ENCODE measurements around the gene NUB1.

NUB1 gene

DNA sequence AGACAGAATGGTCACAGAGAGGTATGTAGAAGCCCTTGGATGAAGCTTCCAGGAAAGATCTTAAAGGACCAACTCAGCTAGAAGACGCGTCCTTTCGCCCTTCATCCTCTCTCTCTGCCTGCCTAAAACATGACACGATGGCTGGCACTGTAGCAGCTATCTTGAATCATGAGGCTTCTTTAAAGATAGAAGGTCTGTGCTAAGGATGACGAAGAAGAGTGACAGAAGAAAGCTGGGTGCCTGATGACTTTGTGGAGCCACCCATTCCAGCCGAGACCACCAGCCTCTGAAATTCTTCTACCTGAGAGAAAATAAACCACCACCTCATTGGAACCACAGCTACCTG, 42.7 kb downstream of the NUB1 start:
- no peak overlapping the region for H3K27ac ChIP-seq (replicated peaks; ENCODE audit: low read length)
- H3K14ac ChIP-seq (ENCODE audit: low read length): no peak overlapping the region
- H3K23ac ChIP-seq (ENCODE audit: low read depth, low read length, poor library complexity): no peak overlapping the region
- no peak for DNase-seq (ENCODE audit: low spot score)
- peaks cover 2% of the 10 kb centered on the region for H3K79me1 ChIP-seq (ENCODE audit: low read depth, low read length)
- H2BK5ac ChIP-seq (ENCODE audit: low read length): no peak overlapping the region
- no CpG with 5 or more reads among the region's 6 CpGs for WGBS, 2 donors (ENCODE audit: extremely low coverage in 2 of 2, insufficient read length in 2 of 2, insufficient replicate concordance in 1 of 2)
- no peak overlapping the region for H2BK12ac ChIP-seq (ENCODE audit: low read length)
- peaks cover 0 to 13% of the 10 kb centered on the region in 2 donors for H3K4me1 ChIP-seq (ENCODE audit: control insufficient read depth in 2 of 2, insufficient read depth in 1 of 2, low read depth in 1 of 2, low read length in 2 of 2)
- H3K4me2 ChIP-seq (ENCODE audit: insufficient read depth, low read length, poor library complexity, severe bottlenecking): no peak overlapping the region
- H3K4me3 ChIP-seq (ENCODE audit: low read length in 2 of 2): no peak overlapping the region
- H2AK5ac ChIP-seq (ENCODE audit: low read depth, low read length): no peak overlapping the region
- no peak overlapping the region for H2AFZ ChIP-seq (ENCODE audit: low read length)
- H3K27me3 ChIP-seq (ENCODE audit: control insufficient read depth in 3 of 3, insufficient read depth in 3 of 3, low read depth in 1 of 3, low read length in 3 of 3): peaks cover 0 to 19% (median 9%) of the 10 kb centered on the region in 3 experiments
- no peak overlapping the region for H3K9ac ChIP-seq (ENCODE audit: low read depth, low read length, poor library complexity)
- H4K8ac ChIP-seq (ENCODE audit: low read depth, low read length): no peak overlapping the region
- H4K91ac ChIP-seq (ENCODE audit: low read depth, low read length, poor library complexity): no peak overlapping the region
- peaks cover 7% of the 10 kb centered on the region in 2 donors for H3K36me3 ChIP-seq (replicated peaks in 1 of 2; ENCODE audit: control insufficient read depth in 2 of 2, insufficient read depth in 2 of 2, low read length in 2 of 2)
- no peak overlapping the region for H3K18ac ChIP-seq (ENCODE audit: low read length)
- H3K4ac ChIP-seq (ENCODE audit: low read length): no peak overlapping the region
- H3K9me3 ChIP-seq (replicated peaks in 1 of 2; ENCODE audit: control insufficient read depth in 2 of 2, insufficient read depth in 1 of 2, low read depth in 1 of 2, low read length in 2 of 2): no peaks in the 10 kb centered on the region
- no peak overlapping the region for H2BK15ac ChIP-seq (ENCODE audit: low read length)
- no peak overlapping the region for H2BK120ac ChIP-seq (ENCODE audit: low read depth, low read length)

DNA sequence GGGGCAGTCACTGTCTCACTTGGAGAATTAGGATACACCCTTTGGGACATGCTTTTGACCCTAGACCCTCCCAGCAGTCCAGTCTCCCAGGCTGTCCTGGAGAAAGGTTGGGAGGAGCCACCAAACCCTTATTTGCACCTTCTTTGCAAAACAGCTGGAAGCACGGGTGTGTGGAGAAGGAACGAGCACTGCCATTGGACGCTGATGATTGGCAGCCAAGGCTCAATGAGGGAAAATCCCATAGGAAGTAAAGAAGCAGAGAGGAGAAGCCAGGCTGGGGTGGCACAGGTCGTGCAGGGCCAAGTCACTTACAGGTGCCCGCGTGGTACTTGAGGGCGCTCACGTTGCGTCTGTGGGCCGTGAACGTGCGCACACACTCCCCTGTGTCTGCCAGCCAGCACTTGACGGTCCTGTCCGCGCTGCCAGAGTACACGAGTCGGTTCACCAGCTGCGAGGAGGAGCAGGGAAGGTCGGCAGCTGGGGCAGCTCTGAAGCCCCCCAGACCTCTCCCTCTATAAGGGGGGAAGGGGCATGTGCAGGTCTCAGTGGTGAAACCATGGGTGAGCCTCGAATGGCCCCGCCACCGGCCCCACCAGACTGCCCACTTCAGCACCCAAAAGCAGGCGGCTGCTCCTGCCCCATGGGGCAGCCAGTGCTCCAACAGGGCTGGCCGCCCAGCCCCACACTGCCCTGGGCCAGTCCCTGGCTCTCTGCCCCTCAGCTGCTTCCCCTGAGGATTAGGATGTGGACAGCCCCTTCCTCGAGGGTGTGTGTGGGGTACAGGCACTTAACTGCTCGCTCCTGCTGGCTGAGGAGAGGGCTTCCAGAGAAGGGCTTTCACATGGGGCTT, 43.4 kb downstream of the NUB1 start:
- Histone ChIP-seq H4K91ac (ENCODE audit: low read depth, low read length, poor library complexity) (no peak overlapping the region), H3K4me2 (ENCODE audit: insufficient read depth, low read length, poor library complexity, severe bottlenecking) (no peak overlapping the region), H3K9me3 (replicated peaks in 1 of 2; ENCODE audit: control insufficient read depth in 2 of 2, insufficient read depth in 1 of 2, low read depth in 1 of 2, low read length in 2 of 2) (no peaks in the 10 kb centered on the region), H4K8ac (ENCODE audit: low read depth, low read length) (no peak overlapping the region), H3K27ac (replicated peaks; ENCODE audit: low read length) (no peak overlapping the region), H3K9ac (ENCODE audit: low read depth, low read length, poor library complexity) (peak overlapping the region; percentile 40), H3K23ac (ENCODE audit: low read depth, low read length, poor library complexity) (no peak overlapping the region), H3K27me3 (ENCODE audit: control insufficient read depth in 3 of 3, insufficient read depth in 3 of 3, low read depth in 1 of 3, low read length in 3 of 3) (peaks cover 0 to 19% (median 9%) of the 10 kb centered on the region in 3 experiments), H3K18ac (ENCODE audit: low read length) (no peak overlapping the region), H3K4me3 (ENCODE audit: low read length in 2 of 2) (no peak overlapping the region), H2BK5ac (ENCODE audit: low read length) (no peak overlapping the region), H2BK120ac (ENCODE audit: low read depth, low read length) (no peak overlapping the region), H3K14ac (ENCODE audit: low read length) (no peak overlapping the region), H3K79me1 (ENCODE audit: low read depth, low read length) (peaks cover 2% of the 10 kb centered on the region), H2AK5ac (ENCODE audit: low read depth, low read length) (peak overlapping the region; percentile 1), H2BK15ac (ENCODE audit: low read length) (no peak overlapping the region), H3K36me3 (replicated peaks in 1 of 2; ENCODE audit: control insufficient read depth in 2 of 2, insufficient read depth in 2 of 2, low read length in 2 of 2) (peaks cover under 1 to 2% of the 10 kb centered on the region in 2 donors), H2BK12ac (ENCODE audit: low read length) (no peak overlapping the region), H3K4ac (ENCODE audit: low read length) (no peak overlapping the region), H3K4me1 (ENCODE audit: control insufficient read depth in 2 of 2, insufficient read depth in 1 of 2, low read depth in 1 of 2, low read length in 2 of 2) (peaks cover 0 to 13% of the 10 kb centered on the region in 2 donors), H2AFZ (ENCODE audit: low read length) (no peak overlapping the region)
- WGBS, 2 donors (ENCODE audit: extremely low coverage in 2 of 2, insufficient read length in 2 of 2, insufficient replicate concordance in 1 of 2): no CpG with 5 or more reads among the region's 26 CpGs
- DNase-seq (ENCODE audit: low spot score): no peak

DNA sequence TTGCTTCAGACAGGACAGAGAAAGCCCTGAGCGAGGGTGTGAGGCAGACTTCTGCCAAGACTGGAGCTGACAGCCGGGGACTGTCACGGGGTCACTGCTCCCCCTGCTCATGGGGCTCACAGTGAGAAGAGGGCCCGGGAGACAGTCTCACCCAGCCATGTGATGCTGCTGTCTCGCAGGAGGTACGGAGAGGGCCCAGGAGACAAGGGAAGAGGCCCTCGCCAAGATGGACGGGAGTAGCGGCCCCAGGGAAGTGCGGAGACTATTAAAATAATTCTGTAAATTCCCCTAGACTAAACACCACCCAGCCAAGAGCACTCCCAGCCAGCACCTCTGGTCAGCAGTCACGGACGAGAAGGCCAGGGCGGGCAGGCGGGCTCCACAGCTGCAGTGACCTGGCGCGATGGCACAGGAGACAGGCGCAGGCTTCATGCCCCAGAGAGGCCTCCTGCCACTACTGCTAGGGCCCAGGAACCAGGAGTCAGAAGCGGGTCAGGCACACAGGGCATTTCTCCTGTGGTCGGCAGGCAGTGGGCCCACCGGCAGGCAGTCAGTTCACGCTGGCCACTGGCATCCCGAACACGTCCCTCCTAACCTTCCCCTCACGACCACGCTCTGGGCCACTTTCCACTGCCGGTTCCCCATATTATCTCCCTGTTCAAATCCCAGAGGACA, 44.2 kb downstream of the NUB1 start:
- no peak overlapping the region for H3K4me3 ChIP-seq (ENCODE audit: low read length in 2 of 2)
- peaks cover 0 to 12% of the 10 kb centered on the region in 2 donors for H3K4me1 ChIP-seq (ENCODE audit: control insufficient read depth in 2 of 2, insufficient read depth in 1 of 2, low read depth in 1 of 2, low read length in 2 of 2)
- no peak overlapping the region for H2BK15ac ChIP-seq (ENCODE audit: low read length)
- H2AFZ ChIP-seq (ENCODE audit: low read length): no peak overlapping the region
- peak overlapping the region; percentile 38 for H3K18ac ChIP-seq (ENCODE audit: low read length)
- H2BK120ac ChIP-seq (ENCODE audit: low read depth, low read length): no peak overlapping the region
- peaks cover 5 to 6% of the 10 kb centered on the region in 2 donors for H3K36me3 ChIP-seq (replicated peaks in 1 of 2; ENCODE audit: control insufficient read depth in 2 of 2, insufficient read depth in 2 of 2, low read length in 2 of 2)
- H3K79me1 ChIP-seq (ENCODE audit: low read depth, low read length): peaks cover 2% of the 10 kb centered on the region
- H3K23ac ChIP-seq (ENCODE audit: low read depth, low read length, poor library complexity): peak overlapping the region; percentile 65
- no peak overlapping the region for H3K14ac ChIP-seq (ENCODE audit: low read length)
- peak overlapping the region; percentile 35 for H2BK5ac ChIP-seq (ENCODE audit: low read length)
- no peak overlapping the region for H2AK5ac ChIP-seq (ENCODE audit: low read depth, low read length)
- WGBS, 2 donors (ENCODE audit: extremely low coverage in 2 of 2, insufficient read length in 2 of 2, insufficient replicate concordance in 1 of 2): no CpG with 5 or more reads among the region's 26 CpGs
- H3K4ac ChIP-seq (ENCODE audit: low read length): no peak overlapping the region
- no peak for DNase-seq (ENCODE audit: low spot score)
- H2BK12ac ChIP-seq (ENCODE audit: low read length): no peak overlapping the region
- H3K9me3 ChIP-seq (replicated peaks in 1 of 2; ENCODE audit: control insufficient read depth in 2 of 2, insufficient read depth in 1 of 2, low read depth in 1 of 2, low read length in 2 of 2): no peaks in the 10 kb centered on the region
- no peak overlapping the region for H3K4me2 ChIP-seq (ENCODE audit: insufficient read depth, low read length, poor library complexity, severe bottlenecking)
- no peak overlapping the region for H3K27ac ChIP-seq (replicated peaks; ENCODE audit: low read length)
- peak overlapping the region; percentile 30 for H4K91ac ChIP-seq (ENCODE audit: low read depth, low read length, poor library complexity)
- H3K27me3 ChIP-seq (ENCODE audit: control insufficient read depth in 3 of 3, insufficient read depth in 3 of 3, low read depth in 1 of 3, low read length in 3 of 3): peaks cover 0 to 19% (median 9%) of the 10 kb centered on the region in 3 experiments
- H4K8ac ChIP-seq (ENCODE audit: low read depth, low read length): no peak overlapping the region
- peak overlapping the region; percentile 72 for H3K9ac ChIP-seq (ENCODE audit: low read depth, low read length, poor library complexity)

All from neuronal stem cell (in vitro differentiated cells).